Kidney epithelial cell (primary cell): ENCODE measurements around the gene CCDC88A. TPM values are rescaled to one million over a fixed set of nuclear protein-coding genes. Genes with fewer than 3 reads are reported as not detected.

Source experiments
- DNase-seq: peaks from one replicate; pipeline ENCODE4 v3.0.0-alpha.2; 2010; ENCODE audit warnings: low read depth
- H3K27me3 ChIP-seq: 2 replicates; pipeline ENCODE4 v1.6.0; 2011; ENCODE audit warnings: low read length; ENCODE audit not compliant: control insufficient read depth, insufficient read depth
- H3K36me3 ChIP-seq: 2 replicates; pipeline ENCODE4 v1.5.1; 2011; ENCODE audit warnings: low read length; ENCODE audit not compliant: control insufficient read depth, insufficient read depth
- H3K4me3 ChIP-seq: 2 replicates; pipeline ENCODE4 v1.5.1; 2011; ENCODE audit warnings: low read depth, mild to moderate bottlenecking, control low read depth, low read length
- CTCF ChIP-seq: IDR thresholded peaks from 2 replicates; pipeline ENCODE4 v1.5.1; 2011; ENCODE audit warnings: mild to moderate bottlenecking, moderate library complexity, low read length, control low read depth, inconsistent platforms; ENCODE audit not compliant: insufficient read depth, poor library complexity, severe bottlenecking
- total RNA-seq: library from RNA; depleted of rRNA; stranded (reverse); fragments of >200 nt; gene quantifications from 2 replicates; pipeline ENCODE4 v1.2.3, GENCODE V29; 2015

The CCDC88A gene
- total RNA-seq, 1 donor from 2014 or later: 18.8 TPM

- TF ChIP-seq CTCF: no peak
- Histone ChIP-seq H3K27me3 (no peaks in the 10 kb centered on the region), H3K4me3 (no peak overlapping the region), H3K36me3 (no peaks in the 10 kb centered on the region)
- no peak for DNase-seq
Measured at GRCh38 chr2:55438391-55439100, 18.9 kb upstream of the CCDC88A start.

- Histone ChIP-seq H3K27me3 (no peaks in the 10 kb centered on the region), H3K4me3 (no peak overlapping the region), H3K36me3 (no peaks in the 10 kb centered on the region)
- TF ChIP-seq CTCF: no peak
- no peak for DNase-seq
Measured at GRCh38 chr2:55437515-55438390, 18.1 kb upstream of the CCDC88A start.

GRCh38 chr2:55431982-55432627 lies 12.4 kb upstream of the CCDC88A start:
- peak; percentile 50 for TF ChIP-seq CTCF
- no peaks in the 10 kb centered on the region for H3K27me3 ChIP-seq
- no peak for DNase-seq

GRCh38 chr2:55430211-55430975 lies 10.7 kb upstream of the CCDC88A start:
- H3K4me3 ChIP-seq: no peak overlapping the region
- H3K27me3 ChIP-seq: no peaks in the 10 kb centered on the region
- no peaks in the 10 kb centered on the region for H3K36me3 ChIP-seq
- DNase-seq: no peak
- TF ChIP-seq CTCF: no peak

More at GRCh38 chr2:55431982-55432627, 12.4 kb upstream of the CCDC88A start:
- H3K4me3 ChIP-seq: no peak overlapping the region
- no peaks in the 10 kb centered on the region for H3K36me3 ChIP-seq

GRCh38 chr2:55428258-55428657 lies 8.6 kb upstream of the CCDC88A start:
- Histone ChIP-seq H3K36me3 (no peaks in the 10 kb centered on the region), H3K4me3 (no peak overlapping the region), H3K27me3 (no peaks in the 10 kb centered on the region)
- no peak for DNase-seq
- no peak for TF ChIP-seq CTCF
